ENCODE results near the gene OR5H14.
"Not testable (repeated sequence)": the region's sequence is repeated elsewhere in the genome, so short reads cannot be mapped to it uniquely, and the experiment has no call there.

Gene OR5H14

GRCh38 chr3:98147179-98147578 lies at the start of gene OR5H14:
OR5H14 (plus strand) TSS chr3:98147479; CDS start chr3:98149386, 1,907 bp downstream.
- no peak for FAIRE-seq

GRCh38 chr3:98099848-98100247 lies 47.4 kb upstream of the OR5H14 start:
- no peak for FAIRE-seq

- FAIRE-seq: no peak
Observed at GRCh38 chr3:98108162-98108561, 39.1 kb upstream of the OR5H14 start.

GRCh38 chr3:98109807-98110549 lies 37.3 kb upstream of the OR5H14 start:
- FAIRE-seq: no peak

- no peak for FAIRE-seq
Observed at GRCh38 chr3:98110550-98110908, 36.8 kb upstream of the OR5H14 start.

- no peak for FAIRE-seq
Observed at GRCh38 chr3:98114264-98114663, 33.0 kb upstream of the OR5H14 start.

GRCh38 chr3:98115717-98116116 lies 31.6 kb upstream of the OR5H14 start:
- no peak for FAIRE-seq

- FAIRE-seq: no peak
Observed at GRCh38 chr3:98130421-98130820, 16.9 kb upstream of the OR5H14 start, which contains the start of gene OR5H1. OR5H1 (plus strand) TSS chr3:98130721; CDS start chr3:98132698, 1,977 bp downstream.

- FAIRE-seq: no peak
Observed at GRCh38 chr3:98136631-98137030, 10.6 kb upstream of the OR5H14 start.

GRCh38 chr3:98137826-98138557 lies 9.3 kb upstream of the OR5H14 start:
- FAIRE-seq: not testable (repeated sequence)

- no peak for FAIRE-seq
Observed at GRCh38 chr3:98140531-98140930, 6.7 kb upstream of the OR5H14 start.

GRCh38 chr3:98148751-98149150 lies 1.5 kb downstream of the OR5H14 start:
- no peak for FAIRE-seq

- not testable (repeated sequence) for FAIRE-seq
Observed at GRCh38 chr3:98149456-98149855, 2.2 kb downstream of the OR5H14 start.

- no peak for FAIRE-seq
Observed at GRCh38 chr3:98151241-98151640, 4.0 kb downstream of the OR5H14 start.

GRCh38 chr3:98166396-98166795 lies 19.1 kb downstream of the OR5H14 start, which contains the start of gene OR5H15:
OR5H15 (plus strand) TSS chr3:98166696; CDS start chr3:98168700, 2,004 bp downstream.
- FAIRE-seq: no peak

- FAIRE-seq: no peak
Observed at GRCh38 chr3:98171071-98171470, 23.8 kb downstream of the OR5H14 start.

GRCh38 chr3:98172621-98173020 lies 25.3 kb downstream of the OR5H14 start:
- no peak for FAIRE-seq

- FAIRE-seq: no peak
Observed at GRCh38 chr3:98180319-98180890, 33.1 kb downstream of the OR5H14 start.

- no peak for FAIRE-seq
Observed at GRCh38 chr3:98182196-98182595, 34.9 kb downstream of the OR5H14 start.

GRCh38 chr3:98185180-98185579 lies 37.9 kb downstream of the OR5H14 start:
- no peak for FAIRE-seq

- FAIRE-seq: no peak
Observed at GRCh38 chr3:98188545-98188944, 41.3 kb downstream of the OR5H14 start.

- FAIRE-seq: not testable (repeated sequence)
Observed at GRCh38 chr3:98190911-98191310, 43.6 kb downstream of the OR5H14 start.

GRCh38 chr3:98196293-98196692 lies 49.0 kb downstream of the OR5H14 start:
- FAIRE-seq: not testable (repeated sequence)

GRCh38 chr3:98199020-98199419 lies 51.7 kb downstream of the OR5H14 start:
- no peak for FAIRE-seq
